Esophagus squamous epithelium (tissue), 4 donors: Measurements from ENCODE around the gene CPLX1.

ENCODE experiments used
- CTCF ChIP-seq, 6 experiments: fragments of 450-650 bp in 4 of 6; fragments of 200-600 bp in 2 of 6; sonication (generic) in 2 of 6; IDR thresholded peaks; one replicate each; pipeline ENCODE4 v1.5.1; 2016 to 2019; ENCODE audit warnings: antibody characterized with exemption in 6 of 6, mild to moderate bottlenecking in 4 of 6, moderate library complexity in 4 of 6
- POLR2A ChIP-seq, 4 donors: fragments of 450-650 bp; IDR thresholded peaks; one replicate each; pipeline ENCODE4 v1.6.1; 2017; ENCODE audit warnings: antibody characterized with exemption in 4 of 4, mild to moderate bottlenecking in 4 of 4, moderate library complexity in 3 of 4

- TF ChIP-seq CTCF (IDR thresholded peaks at IDR 0.05), result no peak
- no peak for TF ChIP-seq POLR2A (IDR thresholded peaks at IDR 0.05)
Observed at GRCh38 chr4:869776-870175, 43.8 kb upstream of the CPLX1 start.
